K562 (cell line): Measurements from ENCODE around the gene FAM83F. TPM values are rescaled to one million over a fixed set of nuclear protein-coding genes. Genes with fewer than 3 reads are reported as not detected.

Experiments
- ATF3 ChIP-seq, 2 experiments: fragments of 450-650 bp in 1 of 2; sonication (generic) in 1 of 2; formaldehyde crosslinking in 1 of 2; IDR thresholded peaks in 1 of 2; conservative IDR thresholded peaks in 1 of 2; 2 replicates each; pipeline versions ENCODE4 v1.6.1 to v1.8.1; 2016 to 2023; ENCODE audit warnings: mild to moderate bottlenecking in 2 of 2, moderate library complexity in 2 of 2, inconsistent platforms in 1 of 2, missing genetic modification reagents in 1 of 2
- CHD1 ChIP-seq: fragments of 200-600 bp; sonication (generic); IDR thresholded peaks from one replicate; pipeline ENCODE4 v1.6.1; 2012; ENCODE audit warnings: mild to moderate bottlenecking, moderate library complexity, low read length, inconsistent platforms
- CTCF ChIP-seq, 3 experiments: IDR thresholded peaks in 2 of 3; conservative IDR thresholded peaks in 1 of 3; 2 replicates each; pipeline ENCODE4 v1.5.1; 2011 to 2012; ENCODE audit warnings: low read length in 3 of 3, mild to moderate bottlenecking in 3 of 3, control low read depth in 2 of 3, improper control_type of control experiment in 1 of 3, inconsistent platforms in 1 of 3, low read depth in 1 of 3, mixed read lengths in 1 of 3, moderate library complexity in 1 of 3; ENCODE audit not compliant: insufficient read depth in 2 of 3
- E2F5 ChIP-seq: sonication (generic); formaldehyde crosslinking; IDR thresholded peaks from 2 replicates; pipeline ENCODE4 v1.8.0; 2022; ENCODE audit warnings: mild to moderate bottlenecking, missing genetic modification reagents
- GATAD2B ChIP-seq: fragments of 450-650 bp; IDR thresholded peaks from 2 replicates; pipeline ENCODE4 v1.6.1; 2017; ENCODE audit warnings: mild to moderate bottlenecking, borderline replicate concordance
- HCFC1 ChIP-seq: IDR thresholded peaks from 2 replicates; pipeline ENCODE4 v1.6.1; 2012; ENCODE audit warnings: low read depth, low read length, improper control_type of control experiment
- HDGF ChIP-seq: fragments of 450-650 bp; IDR thresholded peaks from 2 replicates; pipeline ENCODE4 v1.6.1; 2016
- HSF4 ChIP-seq: fragments of 250-450 bp; sonication (Bioruptor Pico); IDR thresholded peaks from 2 replicates; pipeline ENCODE4 v2.1.2; 2022; ENCODE audit warnings: mild to moderate bottlenecking, moderate library complexity, borderline replicate concordance
- MAFF ChIP-seq: IDR thresholded peaks from 2 replicates; pipeline ENCODE4 v1.6.1; 2012; ENCODE audit warnings: low read length, improper control_type of control experiment
- MXI1 ChIP-seq: IDR thresholded peaks from 2 replicates; pipeline ENCODE4 v1.6.1; 2011; ENCODE audit warnings: low read depth, mild to moderate bottlenecking, improper control_type of control experiment, low read length
- NCOA6 ChIP-seq: fragments of 450-650 bp; IDR thresholded peaks from 2 replicates; pipeline ENCODE4 v1.6.1; 2017; ENCODE audit warnings: mild to moderate bottlenecking
- SIN3A ChIP-seq, 2 experiments: fragments of 150-350 bp in 1 of 2; IDR thresholded peaks; 2 replicates each; pipeline ENCODE4 v1.6.1; 2011 to 2016; ENCODE audit warnings: borderline replicate concordance in 2 of 2, low read depth in 2 of 2, low read length in 2 of 2, mild to moderate bottlenecking in 2 of 2, moderate library complexity in 2 of 2; ENCODE audit not compliant: control insufficient read depth in 1 of 2
- SMARCB1 ChIP-seq: IDR thresholded peaks from 2 replicates; pipeline ENCODE4 v1.6.1; 2011; ENCODE audit warnings: improper control_type of control experiment, low read depth; ENCODE audit not compliant: insufficient read length
- SRSF3 ChIP-seq: fragments of 200-400 bp; formaldehyde crosslinking; IDR thresholded peaks from 2 replicates; pipeline ENCODE4 v1.6.1; 2016; ENCODE audit warnings: mild to moderate bottlenecking, low read length, moderate library complexity; ENCODE audit not compliant: insufficient read depth
- VEZF1 ChIP-seq: fragments of 200-800 bp; sonication (Bioruptor generic); IDR thresholded peaks from 2 replicates; pipeline ENCODE4 v1.6.1; 2017; ENCODE audit warnings: missing genetic modification characterization, missing compliant biosample characterization
- ZBTB26 ChIP-seq: fragments of 450-650 bp; formaldehyde crosslinking; IDR thresholded peaks from 2 replicates; pipeline ENCODE4 v1.4.0; 2022; ENCODE audit warnings: missing genetic modification characterization
- ZNF449 ChIP-seq: fragments of 250-450 bp; sonication (Bioruptor Pico); IDR thresholded peaks from 2 replicates; pipeline ENCODE4 v1.8.0; 2022; ENCODE audit warnings: moderate library complexity, mild to moderate bottlenecking, inconsistent platforms
- ZNF764 ChIP-seq: fragments of 250-450 bp; sonication (Bioruptor Pico); IDR thresholded peaks from 2 replicates; pipeline ENCODE4 v1.4.0; 2020; ENCODE audit warnings: low read depth, mild to moderate bottlenecking, moderate library complexity
- polyA plus RNA-seq, 8 experiments: library from polyadenylated mRNA; depleted of rRNA in 4 of 8; stranded (reverse) in 5 of 8; unstranded in 3 of 8; fragments of >200 nt; fragmentation: Nextera tagmentation in 2 of 8; fragmentation: Illumina TruSeq in 1 of 8; extraction: Ambion mirVana in 2 of 8; extraction: Trizol in 1 of 8; gene quantifications; 2 replicates each; pipeline versions ENCODE4 v1.2.1 to v1.2.3, GENCODE V29; 2011 to 2014; ENCODE audit warnings: inconsistent platforms in 1 of 8, missing spikeins in 1 of 8
- total RNA-seq, 7 experiments: library from RNA; depleted of rRNA in 6 of 7; stranded (reverse); fragments of >200 nt in 6 of 7; fragmentation: Illumina TruSeq in 2 of 7; extraction: Trizol in 2 of 7; gene quantifications; 2 replicates each; pipeline versions ENCODE4 v1.2.1 to v1.2.3, GENCODE V29; 2011 to 2021; ENCODE audit warnings: low replicate concordance in 1 of 7

The FAM83F gene
- total and polyA plus RNA-seq, 9 of the 15 experiments (the other 6 are each of a cell fraction or from before 2014, with no cell fraction given) = under 0.01 to 0.13 (median 0.04) TPM; not detected in 1

GRCh38 chr22:40044870-40045834 is 50.4 kb downstream of the FAM83F start (continued):
- TF ChIP-seq MAFF (no peak), HDGF (no peak), CHD1 (no peak), MXI1 (no peak), CTCF (IDR thresholded peaks at IDR 0.05 in 2 of 3, conservative IDR thresholded peaks at IDR 0.05 in 1 of 3; ENCODE audit: insufficient read depth in 2 of 3, low read depth in 1 of 3, low read length in 3 of 3) (no peak), VEZF1 (peak; percentile 41), ZBTB26 (CRISPR knock-in tag) (no peak), HSF4 (CRISPR knock-in tag) (no peak), SMARCB1 (no peak), SRSF3 (no peak), SIN3A (IDR thresholded peaks at IDR 0.05; ENCODE audit: borderline replicate concordance in 2 of 2, control insufficient read depth in 1 of 2, low read depth in 2 of 2, low read length in 2 of 2) (peak in 1 of 2 experiments; percentile 26; a peak in 1 of 4 replicates), GATAD2B (no peak), ZNF449 (no peak), HCFC1 (no peak), ATF3 (IDR thresholded peaks at IDR 0.05) (no peak), ATF3 (CRISPR knock-in tag; conservative IDR thresholded peaks at IDR 0.05) (no peak), ZNF764 (CRISPR knock-in tag) (no peak), E2F5 (CRISPR knock-in tag) (no peak), NCOA6 (no peak)
